ENCODE data around the gene HTR7.
"Not testable (repeated sequence)": the region's sequence is repeated elsewhere in the genome, so short reads cannot be mapped to it uniquely, and the experiment has no call there.

HTR7 gene

GRCh38 chr10:90884431-90884830 lies 26.6 kb upstream of the HTR7 start:
- Histone ChIP-seq H3K27me3 (replicated peaks; ENCODE audit: control insufficient read depth, insufficient read depth, low read length, poor library complexity, severe bottlenecking) (no peaks in the 10 kb centered on the region), H3K4me1 (ENCODE audit: control insufficient read depth, insufficient read depth, low read length, poor library complexity, severe bottlenecking) (no peaks in the 10 kb centered on the region), H3K4me3 (ENCODE audit: insufficient read depth, low read depth, low read length, poor library complexity, severe bottlenecking) (no peak overlapping the region), H3K9me3 (ENCODE audit: control insufficient read depth, low read length) (no peaks in the 10 kb centered on the region), H3K27ac (ENCODE audit: insufficient read depth, low read length, poor library complexity, severe bottlenecking) (no peak overlapping the region), H3K36me3 (ENCODE audit: control insufficient read depth, insufficient read depth, low read length) (peaks cover 56% of the 10 kb centered on the region)
- DNase-seq = no peak

GRCh38 chr10:90880059-90880719 lies 22.4 kb upstream of the HTR7 start:
- DNase-seq; H3K27me3 ChIP-seq (replicated peaks; ENCODE audit: control insufficient read depth, insufficient read depth, low read length, poor library complexity, severe bottlenecking); H3K4me1 ChIP-seq (ENCODE audit: control insufficient read depth, insufficient read depth, low read length, poor library complexity, severe bottlenecking); H3K4me3 ChIP-seq (ENCODE audit: insufficient read depth, low read depth, low read length, poor library complexity, severe bottlenecking); H3K27ac ChIP-seq (ENCODE audit: insufficient read depth, low read length, poor library complexity, severe bottlenecking); H3K9me3 ChIP-seq (ENCODE audit: control insufficient read depth, low read length): not testable (repeated sequence)
- peaks cover 64% of the 10 kb centered on the region for H3K36me3 ChIP-seq (ENCODE audit: control insufficient read depth, insufficient read depth, low read length)

GRCh38 chr10:90879062-90879461 lies 21.2 kb upstream of the HTR7 start:
- Histone ChIP-seq H3K4me1 (ENCODE audit: control insufficient read depth, insufficient read depth, low read length, poor library complexity, severe bottlenecking) (no peaks in the 10 kb centered on the region), H3K36me3 (ENCODE audit: control insufficient read depth, insufficient read depth, low read length) (peaks cover 55% of the 10 kb centered on the region)
- no peak for DNase-seq

GRCh38 chr10:90872648-90873020 lies 14.8 kb upstream of the HTR7 start:
- H3K27ac ChIP-seq (ENCODE audit: insufficient read depth, low read length, poor library complexity, severe bottlenecking) = no peak overlapping the region
- peaks cover 4% of the 10 kb centered on the region for H3K4me1 ChIP-seq (ENCODE audit: control insufficient read depth, insufficient read depth, low read length, poor library complexity, severe bottlenecking)
- peak overlapping the region; percentile 98 for H3K4me3 ChIP-seq (ENCODE audit: insufficient read depth, low read depth, low read length, poor library complexity, severe bottlenecking)
- no peaks in the 10 kb centered on the region for H3K27me3 ChIP-seq (replicated peaks; ENCODE audit: control insufficient read depth, insufficient read depth, low read length, poor library complexity, severe bottlenecking)
- H3K9me3 ChIP-seq (ENCODE audit: control insufficient read depth, low read length) = no peaks in the 10 kb centered on the region
- peaks cover 22% of the 10 kb centered on the region for H3K36me3 ChIP-seq (ENCODE audit: control insufficient read depth, insufficient read depth, low read length)
- no peak for DNase-seq

More at GRCh38 chr10:90879062-90879461, 21.2 kb upstream of the HTR7 start:
- Histone ChIP-seq H3K9me3 (ENCODE audit: control insufficient read depth, low read length) (no peaks in the 10 kb centered on the region), H3K4me3 (ENCODE audit: insufficient read depth, low read depth, low read length, poor library complexity, severe bottlenecking) (no peak overlapping the region), H3K27ac (ENCODE audit: insufficient read depth, low read length, poor library complexity, severe bottlenecking) (no peak overlapping the region), H3K27me3 (replicated peaks; ENCODE audit: control insufficient read depth, insufficient read depth, low read length, poor library complexity, severe bottlenecking) (no peaks in the 10 kb centered on the region)

- Histone ChIP-seq H3K4me3 (ENCODE audit: insufficient read depth, low read depth, low read length, poor library complexity, severe bottlenecking) (peak within 1 kb of the TSS; percentile 98), H3K36me3 (ENCODE audit: control insufficient read depth, insufficient read depth, low read length) (peaks cover 17% of the 10 kb centered on the region), H3K9me3 (ENCODE audit: control insufficient read depth, low read length) (no peaks in the 10 kb centered on the region), H3K4me1 (ENCODE audit: control insufficient read depth, insufficient read depth, low read length, poor library complexity, severe bottlenecking) (peaks cover 4% of the 10 kb centered on the region), H3K27me3 (replicated peaks; ENCODE audit: control insufficient read depth, insufficient read depth, low read length, poor library complexity, severe bottlenecking) (no peaks in the 10 kb centered on the region), H3K27ac (ENCODE audit: insufficient read depth, low read length, poor library complexity, severe bottlenecking) (peak within 1 kb of the TSS; percentile 67)
- peak; percentile 58 to 71 (median 67) for DNase-seq
Observed at GRCh38 chr10:90871766-90872647, 14.2 kb upstream of the HTR7 start, which contains the start of gene RPP30. Gene RPP30, plus strand, starts transcription at chr10:90871974. Its CDS starts 13 bp downstream, at chr10:90871987.

GRCh38 chr10:90871279-90871765 lies 13.5 kb upstream of the HTR7 start:
- no peaks in the 10 kb centered on the region for H3K9me3 ChIP-seq (ENCODE audit: control insufficient read depth, low read length)
- peak in 2 of 3 donors; percentile 5 to 9 for DNase-seq
- H3K27me3 ChIP-seq (replicated peaks; ENCODE audit: control insufficient read depth, insufficient read depth, low read length, poor library complexity, severe bottlenecking) = no peaks in the 10 kb centered on the region
- H3K36me3 ChIP-seq (ENCODE audit: control insufficient read depth, insufficient read depth, low read length) = peaks cover 10% of the 10 kb centered on the region
- peaks cover 4% of the 10 kb centered on the region for H3K4me1 ChIP-seq (ENCODE audit: control insufficient read depth, insufficient read depth, low read length, poor library complexity, severe bottlenecking)
- H3K27ac ChIP-seq (ENCODE audit: insufficient read depth, low read length, poor library complexity, severe bottlenecking) = peak overlapping the region; percentile 67
- peak overlapping the region; percentile 98 for H3K4me3 ChIP-seq (ENCODE audit: insufficient read depth, low read depth, low read length, poor library complexity, severe bottlenecking)

- Histone ChIP-seq H3K9me3 (ENCODE audit: control insufficient read depth, low read length) (no peaks in the 10 kb centered on the region), H3K27ac (ENCODE audit: insufficient read depth, low read length, poor library complexity, severe bottlenecking) (no peak overlapping the region), H3K4me1 (ENCODE audit: control insufficient read depth, insufficient read depth, low read length, poor library complexity, severe bottlenecking) (no peaks in the 10 kb centered on the region), H3K27me3 (replicated peaks; ENCODE audit: control insufficient read depth, insufficient read depth, low read length, poor library complexity, severe bottlenecking) (no peaks in the 10 kb centered on the region), H3K36me3 (ENCODE audit: control insufficient read depth, insufficient read depth, low read length) (no peaks in the 10 kb centered on the region), H3K4me3 (ENCODE audit: insufficient read depth, low read depth, low read length, poor library complexity, severe bottlenecking) (no peak overlapping the region)
- no peak for DNase-seq
Observed at GRCh38 chr10:90866050-90866598, 8.3 kb upstream of the HTR7 start.

GRCh38 chr10:90865401-90865800 lies 7.6 kb upstream of the HTR7 start:
- Histone ChIP-seq H3K27ac (ENCODE audit: insufficient read depth, low read length, poor library complexity, severe bottlenecking) (no peak overlapping the region), H3K9me3 (ENCODE audit: control insufficient read depth, low read length) (no peaks in the 10 kb centered on the region), H3K4me3 (ENCODE audit: insufficient read depth, low read depth, low read length, poor library complexity, severe bottlenecking) (no peak overlapping the region), H3K27me3 (replicated peaks; ENCODE audit: control insufficient read depth, insufficient read depth, low read length, poor library complexity, severe bottlenecking) (no peaks in the 10 kb centered on the region), H3K4me1 (ENCODE audit: control insufficient read depth, insufficient read depth, low read length, poor library complexity, severe bottlenecking) (no peaks in the 10 kb centered on the region), H3K36me3 (ENCODE audit: control insufficient read depth, insufficient read depth, low read length) (no peaks in the 10 kb centered on the region)
- DNase-seq = no peak

GRCh38 chr10:90862908-90863514 lies 5.2 kb upstream of the HTR7 start:
- Histone ChIP-seq H3K4me1 (ENCODE audit: control insufficient read depth, insufficient read depth, low read length, poor library complexity, severe bottlenecking) (peaks cover 3% of the 10 kb centered on the region), H3K27me3 (replicated peaks; ENCODE audit: control insufficient read depth, insufficient read depth, low read length, poor library complexity, severe bottlenecking) (no peaks in the 10 kb centered on the region), H3K36me3 (ENCODE audit: control insufficient read depth, insufficient read depth, low read length) (no peaks in the 10 kb centered on the region), H3K9me3 (ENCODE audit: control insufficient read depth, low read length) (no peaks in the 10 kb centered on the region), H3K27ac (ENCODE audit: insufficient read depth, low read length, poor library complexity, severe bottlenecking) (no peak overlapping the region), H3K4me3 (ENCODE audit: insufficient read depth, low read depth, low read length, poor library complexity, severe bottlenecking) (no peak overlapping the region)
- no peak for DNase-seq

Data from effector memory CD4-positive, alpha-beta T cell (primary cell).